HG02571 (cell line): ENCODE results near the gene CDK11B.
"Not testable (repeated sequence)": the region's sequence is repeated elsewhere in the genome, so short reads cannot be mapped to it uniquely, and the experiment has no call there.

Source experiments
- ATAC-seq: cut with Tn5 transposase; IDR thresholded peaks from one replicate; pipeline ENCODE4 v1.9.1; 2021; ENCODE audit warnings: mild to moderate bottlenecking, moderate library complexity; ENCODE audit not compliant: unreplicated experiment

The CDK11B gene

DNA sequence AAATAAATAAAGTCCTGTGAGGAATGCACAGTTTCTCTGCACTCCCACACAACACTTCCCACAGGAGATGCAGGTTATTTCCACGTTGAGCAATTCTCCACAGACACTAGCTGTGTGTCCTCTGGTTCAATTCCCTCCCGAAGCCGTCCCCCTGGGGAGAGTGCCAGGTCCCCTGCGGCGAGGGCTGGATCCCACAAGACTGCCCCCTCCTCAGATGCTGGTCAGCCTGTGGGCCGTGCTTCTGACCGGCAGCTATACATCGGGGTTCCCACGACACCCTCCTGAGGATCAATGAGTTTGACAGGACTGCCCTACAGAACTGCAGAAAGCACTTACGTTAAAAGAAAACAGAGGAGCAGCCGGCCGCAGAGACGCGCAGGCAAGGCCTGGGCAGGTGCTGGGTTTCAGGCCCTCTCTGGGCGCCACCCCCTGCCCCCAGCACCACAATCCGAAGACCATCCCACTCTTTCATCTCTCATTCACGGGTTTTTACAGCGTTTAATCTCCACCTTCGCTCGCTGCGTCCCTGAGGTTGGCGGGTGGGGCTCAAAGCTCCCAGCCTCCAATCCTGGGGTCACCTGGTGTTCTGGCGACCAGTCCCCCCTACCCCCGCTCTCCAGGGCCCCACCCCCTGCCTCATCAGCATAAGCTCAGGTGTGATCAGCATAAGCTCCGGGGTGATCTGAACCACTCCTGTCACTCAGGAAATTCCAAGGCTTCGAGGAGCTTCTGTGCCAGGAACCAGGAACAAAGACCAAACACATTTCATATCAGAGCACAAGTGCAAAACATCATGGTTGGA lies 24.5 kb upstream of the CDK11B start:
- no peak for ATAC-seq

DNA sequence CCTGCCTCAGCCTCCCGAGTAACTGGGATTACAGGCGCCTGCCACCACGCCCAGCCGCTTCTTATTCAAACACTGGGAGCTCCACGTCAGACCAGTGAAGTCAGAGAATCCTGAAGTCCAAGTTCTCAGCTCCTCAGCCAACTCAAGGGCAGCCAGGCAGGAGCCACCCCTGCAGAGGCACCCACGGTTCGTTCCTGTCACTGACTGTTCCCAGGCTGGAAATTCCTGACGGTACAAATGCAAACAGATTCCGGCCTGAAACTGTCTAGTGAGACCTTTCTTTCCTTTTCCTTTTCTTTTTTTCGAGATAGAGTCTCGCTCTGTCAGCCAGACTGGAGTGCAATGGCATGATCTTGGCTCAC lies 22.1 kb upstream of the CDK11B start:
- ATAC-seq = no peak

DNA sequence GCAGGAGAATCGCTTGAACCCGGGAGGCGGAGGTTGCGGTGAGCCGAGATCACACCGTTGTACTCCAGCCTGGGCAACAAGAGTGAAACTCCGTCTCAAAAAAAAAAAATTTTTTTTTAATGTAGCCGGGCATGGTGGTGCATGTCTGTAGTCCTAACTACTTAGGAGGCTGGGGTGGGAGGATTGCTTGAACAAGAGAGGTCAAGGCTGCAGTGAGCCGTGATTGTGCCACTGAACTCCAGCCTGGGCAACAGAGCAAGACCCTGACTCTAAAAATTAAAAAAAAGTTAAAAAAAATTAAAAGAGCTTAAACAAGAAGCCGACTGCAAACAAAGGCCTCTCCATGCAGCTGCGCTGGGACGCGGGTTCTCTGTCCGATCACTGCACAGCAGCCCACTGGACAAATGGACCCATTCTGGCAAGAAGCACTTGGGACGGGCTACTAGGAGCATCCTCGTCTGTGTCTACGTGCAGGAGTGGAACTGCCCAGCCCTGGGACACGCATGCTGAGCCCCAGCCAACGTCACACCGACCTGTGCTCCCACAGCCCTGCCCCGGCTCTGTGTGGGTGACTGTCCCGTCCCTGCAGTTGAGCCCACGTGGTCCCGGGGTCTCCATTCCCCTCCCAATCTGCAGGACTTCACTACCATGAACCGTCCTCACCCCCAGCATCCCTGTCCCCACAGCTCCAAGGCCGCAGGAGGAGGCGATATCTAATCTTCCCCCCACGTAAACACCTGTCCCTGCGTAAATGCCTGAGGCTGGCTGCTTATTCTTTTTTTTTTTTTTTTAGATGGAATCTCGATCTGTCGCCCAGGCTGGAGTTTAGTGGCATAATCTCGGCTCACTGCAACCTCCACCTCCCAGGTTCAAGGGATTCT lies 21.5 kb upstream of the CDK11B start:
- no peak for ATAC-seq

DNA sequence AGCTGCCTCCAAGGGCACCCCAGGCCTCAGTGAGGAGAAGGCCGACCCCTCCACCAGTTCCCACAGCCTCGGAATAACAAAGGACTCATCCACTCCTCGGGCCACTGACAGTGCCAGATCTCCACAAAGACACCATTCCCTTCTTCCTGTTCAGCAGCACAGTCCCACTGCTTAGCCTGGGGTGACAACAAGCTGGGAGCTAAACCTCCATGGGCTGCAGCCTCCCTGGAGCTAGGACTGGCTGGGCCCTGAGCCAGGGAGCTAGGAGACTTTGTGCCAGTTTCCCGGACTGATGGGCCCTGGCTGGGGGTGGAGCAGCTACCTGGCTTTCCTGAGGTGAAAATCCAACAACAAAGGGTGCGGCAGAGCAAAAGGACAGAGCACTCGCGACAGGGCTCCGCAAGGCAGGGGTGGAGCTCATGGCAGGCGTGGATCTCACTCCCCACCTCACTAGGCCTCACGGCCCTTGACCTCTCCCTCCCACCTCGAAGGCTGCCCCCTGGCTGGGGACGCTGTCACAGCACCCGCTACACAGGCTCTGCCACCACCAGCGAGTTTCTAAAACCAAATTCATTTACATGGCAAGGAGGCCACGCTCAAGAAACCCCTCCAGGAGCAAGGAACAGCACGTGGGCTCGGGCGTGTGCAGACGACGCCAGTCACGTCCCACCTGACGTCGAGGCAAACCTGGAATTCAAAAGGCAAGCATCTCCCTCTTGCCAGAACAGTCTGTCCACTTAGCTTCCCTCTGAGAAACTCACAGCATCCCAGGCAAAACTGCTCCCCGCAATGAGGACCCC lies 20.0 kb upstream of the CDK11B start:
- ATAC-seq = no peak

DNA sequence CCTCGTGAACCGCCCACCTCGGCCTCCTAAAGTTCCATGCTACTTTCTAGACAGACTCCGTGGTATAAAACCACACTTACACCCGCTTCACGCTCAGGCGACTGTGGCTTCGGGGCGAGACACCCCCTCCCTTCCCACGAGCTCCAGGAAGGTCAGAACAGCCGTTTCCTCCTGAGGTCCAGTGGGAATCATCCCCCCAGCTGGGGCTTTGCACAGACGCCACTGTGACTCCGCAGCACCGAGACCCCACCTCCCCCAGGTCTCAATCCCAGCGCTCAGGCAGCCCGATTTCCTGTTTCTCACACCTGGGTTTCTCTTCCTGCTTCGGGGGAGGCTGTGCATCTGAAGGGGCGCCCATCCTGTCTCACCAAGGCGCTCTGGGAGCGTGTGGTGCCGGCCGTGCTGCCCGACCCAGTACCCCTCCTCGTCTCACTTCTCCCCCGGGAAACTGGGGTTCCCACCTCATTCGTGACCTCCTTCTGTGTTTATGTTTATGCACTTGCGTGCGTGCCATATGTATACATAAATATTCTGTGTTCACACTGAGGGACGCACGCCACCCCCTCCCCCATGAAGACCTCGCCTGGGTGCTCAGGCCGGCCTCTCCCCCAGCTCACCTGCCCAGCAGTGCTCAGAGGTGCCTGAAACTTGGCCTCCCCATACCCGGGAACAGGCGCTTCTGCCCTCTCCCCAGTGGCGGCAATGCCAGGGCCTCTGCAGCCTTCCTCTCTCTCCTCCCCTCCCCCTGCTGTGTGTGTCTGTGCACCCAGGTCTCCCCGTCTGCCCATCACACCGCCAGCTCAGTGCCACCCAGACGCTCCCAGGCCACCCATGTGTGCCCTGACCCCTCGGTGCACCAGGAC lies 19.1 kb upstream of the CDK11B start:
- peak; percentile 54 for ATAC-seq

DNA sequence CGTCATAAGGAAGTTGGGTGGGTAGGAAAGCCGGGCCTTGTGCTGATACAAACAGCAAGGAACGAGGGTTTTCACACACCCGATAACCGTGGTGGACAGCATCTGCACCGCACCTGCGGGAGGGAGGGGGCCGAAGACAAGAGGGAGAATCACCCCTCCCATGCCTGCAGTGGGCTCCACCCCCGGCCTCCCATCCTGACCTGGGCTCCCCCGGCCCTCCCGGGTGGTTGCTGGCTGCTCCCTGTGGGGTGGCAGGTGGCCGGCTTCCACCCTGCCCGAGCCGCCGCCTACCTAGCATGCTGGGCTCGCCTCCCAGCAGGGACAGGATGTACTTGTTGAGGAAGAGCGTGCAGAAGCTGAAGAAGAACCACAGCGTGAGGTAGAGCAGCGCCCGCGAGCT lies 17.3 kb upstream of the CDK11B start:
- ATAC-seq = not testable (repeated sequence)

DNA sequence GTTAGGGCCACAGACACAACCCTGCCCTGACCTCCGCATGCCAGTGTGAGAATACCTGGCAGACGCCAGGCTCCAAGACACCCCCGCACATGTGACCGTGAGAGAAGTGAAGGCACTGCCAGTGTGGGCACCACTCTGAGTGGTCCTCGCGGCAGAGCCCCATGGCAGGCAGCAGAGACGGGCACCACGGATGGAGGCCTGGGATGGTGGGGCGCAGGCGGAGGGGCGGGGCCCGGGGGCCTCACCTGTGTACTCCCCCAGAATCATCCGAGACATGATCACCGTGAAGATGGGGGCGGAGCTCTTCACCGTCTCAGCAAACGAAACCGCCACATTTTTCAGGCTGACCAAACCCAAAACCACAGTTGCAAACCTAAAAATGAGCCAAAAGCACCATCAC lies 16.4 kb upstream of the CDK11B start:
- not testable (repeated sequence) for ATAC-seq

DNA sequence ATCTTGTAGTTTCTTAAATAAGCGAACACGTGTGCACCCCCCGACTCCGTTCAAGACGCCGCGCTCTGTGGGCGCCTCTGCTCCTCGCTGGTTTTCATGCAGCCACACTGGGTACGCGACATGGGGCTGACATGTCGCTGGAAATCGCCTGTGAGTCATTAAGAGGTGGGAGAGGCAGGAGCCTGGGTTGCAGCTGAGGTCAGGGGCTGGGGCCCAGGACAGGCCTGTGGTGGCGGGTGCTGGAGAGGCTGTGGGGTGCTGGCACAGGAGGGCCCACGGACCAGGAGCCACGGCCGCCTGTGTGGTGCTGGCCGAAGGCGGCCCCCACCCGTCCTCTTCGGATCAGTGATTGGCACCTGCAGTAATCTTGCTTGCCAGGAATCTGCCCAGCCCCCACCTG lies 16.0 kb upstream of the CDK11B start:
- ATAC-seq = not testable (repeated sequence)

DNA sequence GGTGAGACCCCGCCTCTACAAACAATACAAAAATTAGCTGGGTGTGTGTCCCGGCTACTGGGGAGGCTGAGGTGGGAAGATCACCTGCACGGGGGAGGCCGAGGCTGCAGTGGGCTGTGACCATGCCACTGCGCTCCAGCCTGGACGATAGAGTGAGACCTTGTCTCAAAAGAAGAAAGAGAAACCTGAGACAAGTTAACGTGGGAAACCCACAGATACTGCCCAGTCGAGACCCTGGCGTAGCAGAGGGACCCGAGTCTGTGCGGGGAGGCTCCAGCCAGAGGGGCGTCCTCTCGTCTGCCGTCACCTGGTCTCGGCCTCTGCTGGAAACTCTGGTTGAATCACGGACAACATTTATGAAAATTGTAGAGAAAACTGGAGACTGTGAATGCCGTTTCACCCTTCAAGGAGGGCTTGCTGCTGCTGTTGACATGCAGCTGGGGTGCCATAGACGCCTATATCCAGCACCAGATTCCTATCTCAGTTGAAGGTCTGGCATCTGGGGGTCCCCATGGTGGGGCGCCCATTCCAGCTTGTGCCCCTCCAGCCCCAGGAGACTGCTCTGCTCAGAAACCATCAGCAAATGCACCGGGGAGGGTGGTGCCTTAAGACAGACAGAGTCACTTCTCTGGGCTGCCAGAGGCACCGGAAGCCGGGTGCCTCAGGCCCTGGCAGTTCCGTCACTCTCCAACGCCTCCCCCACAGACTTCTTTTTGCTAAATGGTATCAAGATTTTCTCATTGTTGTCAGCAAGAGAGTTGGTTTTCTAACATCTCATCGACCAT lies 13.6 kb upstream of the CDK11B start:
- ATAC-seq = no peak

DNA sequence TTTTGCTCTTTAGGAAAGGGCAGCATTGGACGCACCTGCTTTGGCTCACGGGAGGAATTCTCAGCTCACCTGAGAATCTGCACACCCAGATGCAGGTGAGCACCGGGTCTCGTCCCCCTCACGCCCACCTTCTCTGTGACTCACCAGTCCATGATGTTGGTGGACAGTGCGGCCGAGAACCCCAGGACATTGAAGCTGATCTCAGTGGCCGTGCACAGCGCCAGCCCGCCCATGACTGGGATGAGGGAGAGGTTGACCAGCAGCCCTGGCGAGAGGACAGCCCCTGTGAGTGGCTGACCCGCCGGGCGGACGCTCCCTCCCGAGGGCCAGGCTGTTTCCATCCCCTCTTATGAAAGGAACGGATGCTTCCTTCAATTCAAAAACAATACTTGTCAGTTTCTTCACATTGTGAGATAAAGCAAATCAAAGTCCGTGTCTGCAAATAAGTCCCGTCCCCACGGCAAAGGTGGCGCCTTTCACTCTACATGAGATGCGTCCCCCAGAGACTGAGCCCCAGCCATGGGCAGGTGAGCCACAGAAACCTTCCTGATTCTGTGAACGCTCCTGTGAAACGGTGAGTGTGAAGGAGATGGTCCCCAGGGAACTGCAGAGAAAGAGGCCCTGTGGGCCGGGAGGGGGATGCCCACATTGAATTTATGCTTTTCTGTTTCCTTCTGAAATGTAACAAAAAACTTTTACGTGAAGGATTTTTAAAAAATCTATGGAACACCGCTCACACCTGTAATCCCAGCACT lies 12.7 kb upstream of the CDK11B start:
- no peak for ATAC-seq

DNA sequence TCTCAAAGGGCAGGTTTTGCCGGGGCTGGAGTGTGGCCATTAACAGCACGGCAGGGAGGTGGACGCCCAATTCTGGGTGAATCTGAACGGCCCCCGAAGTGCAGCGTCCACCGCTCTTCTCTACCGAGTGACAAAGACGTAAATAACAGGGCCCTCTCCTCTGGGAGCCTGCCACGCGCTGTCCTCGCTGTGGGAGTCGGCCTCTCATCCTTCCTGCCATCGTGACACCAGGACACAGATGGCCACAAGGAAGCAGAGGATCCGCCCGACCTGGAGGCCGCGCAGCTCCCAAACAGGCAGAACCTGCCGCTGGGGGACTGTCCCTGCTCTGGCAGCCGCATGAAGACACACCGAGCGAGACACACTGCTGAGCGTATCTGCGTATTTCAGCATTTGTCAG lies 12.1 kb upstream of the CDK11B start:
- ATAC-seq = no peak

DNA sequence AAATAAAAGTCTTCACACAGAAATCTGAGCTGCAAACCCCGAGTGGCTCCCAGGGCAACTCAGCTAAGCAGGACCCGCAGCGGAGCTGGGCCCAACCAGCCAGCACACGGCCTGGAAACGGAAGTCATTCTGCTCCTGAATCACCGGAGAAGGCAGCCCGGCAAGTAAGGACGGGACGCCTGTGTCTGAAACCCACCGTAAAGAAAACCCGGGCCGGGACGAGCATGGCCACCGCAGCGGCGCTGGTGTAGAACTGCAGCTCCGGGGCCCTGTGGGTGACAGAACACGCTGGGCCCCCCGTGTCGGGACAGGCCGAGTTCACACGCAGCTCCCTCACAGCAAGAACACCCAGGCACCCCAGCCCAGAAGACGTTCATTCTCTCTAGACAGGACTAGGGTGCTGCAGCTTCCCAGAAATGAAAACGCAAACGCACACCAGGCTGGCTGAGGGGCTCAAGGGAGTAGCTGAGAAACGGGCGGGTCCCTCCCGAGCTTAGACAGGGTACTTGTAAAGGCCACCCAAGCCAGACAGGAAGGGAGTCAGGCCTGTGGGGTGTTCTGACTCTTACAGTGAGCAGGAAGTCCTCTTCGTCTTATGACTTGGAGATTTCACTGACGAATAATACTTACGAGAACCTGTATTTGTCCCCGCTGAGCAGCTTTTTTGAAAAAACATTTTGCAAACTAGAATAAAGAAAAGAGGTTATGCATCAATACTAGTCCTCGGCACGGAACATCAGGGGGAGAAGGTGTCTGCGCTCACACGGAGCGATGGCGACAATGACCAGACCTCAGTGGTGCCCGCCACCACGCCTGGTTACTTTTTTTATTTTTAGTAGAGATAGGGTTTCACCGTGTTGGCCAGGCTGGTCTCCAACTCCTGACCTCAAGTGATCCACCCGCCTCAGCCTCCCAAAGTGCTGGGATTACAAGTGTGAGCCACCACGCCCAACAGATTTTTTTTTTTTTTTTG lies 10.9 kb upstream of the CDK11B start:
- no peak for ATAC-seq

DNA sequence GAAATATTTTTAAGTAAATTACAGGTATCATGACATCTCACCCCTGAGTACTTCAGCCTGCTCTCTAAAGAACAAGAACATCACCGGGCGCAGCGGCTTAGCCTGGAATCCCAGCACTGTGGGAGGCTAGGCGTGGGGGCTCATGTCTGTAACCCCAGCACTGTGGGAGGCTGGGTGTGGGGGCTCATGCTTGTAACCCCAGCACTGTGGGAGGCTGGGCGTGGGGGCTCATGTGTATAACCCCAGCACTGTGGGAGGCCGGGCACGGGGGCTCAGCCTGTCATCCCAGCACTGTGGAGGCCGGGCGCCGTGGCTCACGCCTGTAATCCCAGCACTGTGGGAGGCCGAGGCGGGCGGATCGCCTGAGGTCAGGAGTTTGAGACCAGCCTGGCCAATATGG lies 7.7 kb upstream of the CDK11B start:
- no peak for ATAC-seq

DNA sequence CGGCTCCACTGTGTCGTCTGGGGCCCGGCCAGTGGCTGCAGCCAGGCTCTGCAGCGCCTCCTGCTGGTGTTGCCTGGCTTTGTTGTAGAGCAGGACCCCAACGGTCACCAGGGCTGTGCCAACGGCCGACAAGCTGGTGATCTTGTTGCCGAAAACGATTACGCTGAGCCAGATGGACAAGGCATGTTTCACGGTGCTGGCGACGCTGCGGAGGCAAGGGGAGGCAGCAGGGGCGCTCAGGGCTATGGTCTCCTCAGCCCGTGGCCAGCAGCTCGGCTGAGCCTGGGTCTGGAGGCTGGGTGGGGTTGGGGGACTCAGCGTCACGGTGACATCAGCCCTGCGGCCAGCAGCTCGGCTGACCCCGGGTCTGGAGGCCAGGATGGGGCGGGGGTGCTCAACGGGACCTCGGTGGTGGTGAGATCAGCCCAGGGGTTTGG lies 7.0 kb upstream of the CDK11B start:
- no peak for ATAC-seq

DNA sequence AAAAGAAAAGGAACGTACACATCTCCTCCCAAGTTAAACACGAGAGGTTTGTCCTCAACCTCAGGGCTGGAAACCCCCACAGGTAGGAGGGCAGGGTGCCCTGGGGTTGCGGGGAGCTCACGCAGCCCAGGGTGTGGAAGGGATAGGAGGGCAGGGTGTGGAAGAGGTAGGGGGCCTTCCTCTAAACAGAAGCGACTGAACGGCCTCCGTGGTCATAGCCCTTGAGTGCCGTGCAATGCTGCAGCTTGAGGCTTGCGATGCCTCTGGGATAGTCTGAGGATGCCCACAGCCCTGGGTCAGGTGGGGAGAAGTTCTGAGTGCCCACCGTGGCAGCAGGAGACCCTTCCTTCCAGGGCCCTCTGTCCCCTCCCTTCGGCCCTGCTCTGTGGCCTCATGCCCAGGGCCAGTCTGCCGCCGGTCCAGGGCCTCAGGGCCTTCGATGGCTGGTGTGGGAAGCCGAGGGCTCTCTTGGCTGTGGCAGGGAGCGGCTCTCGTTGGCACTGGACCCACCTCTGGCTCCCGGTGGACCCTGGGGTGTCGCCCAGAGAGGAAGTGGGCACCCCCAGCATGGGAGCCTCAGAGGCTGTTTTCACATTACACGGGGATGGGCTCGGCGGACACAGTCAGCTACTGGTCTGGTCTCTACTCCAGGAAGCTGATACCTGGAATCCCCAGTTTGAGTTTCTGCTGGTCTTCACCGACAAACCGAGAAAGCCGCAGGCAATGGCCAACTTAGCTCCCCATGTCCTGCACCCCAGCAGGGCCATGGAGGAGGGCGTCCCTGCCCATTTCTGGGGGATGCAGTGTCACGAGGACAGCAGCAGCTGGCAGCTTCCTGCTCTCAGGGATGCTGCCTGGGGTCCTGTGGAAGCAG lies 6.4 kb upstream of the CDK11B start:
- ATAC-seq = no peak

DNA sequence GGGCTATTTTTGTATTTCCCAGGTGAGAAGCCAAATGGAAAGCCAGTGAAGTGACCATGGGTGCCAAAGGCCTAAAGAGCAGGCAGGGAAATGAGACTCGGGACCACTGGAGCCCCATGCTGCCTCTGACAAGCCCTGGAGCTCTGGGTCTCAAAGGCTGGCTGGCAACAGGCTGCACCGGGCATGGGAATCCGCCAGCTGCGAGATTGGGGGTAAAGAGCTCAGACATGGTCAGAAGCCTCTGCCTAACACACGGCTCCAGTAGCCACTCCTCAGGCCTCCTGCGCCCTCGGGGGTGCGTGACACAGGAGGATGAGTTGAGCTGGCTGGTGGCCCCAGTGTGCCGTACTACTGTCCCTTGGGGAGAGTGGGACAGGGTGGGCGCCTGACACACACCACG lies 5.5 kb upstream of the CDK11B start:
- ATAC-seq = not testable (repeated sequence)
